CD4-positive, alpha-beta T cell treated with Interferon gamma for 1 hour (primary cell): ENCODE measurements around the gene CCDC85B.
A peak's percentile ranks its signal among the peaks of the same experiment; 100 is the strongest.

Experiments
- DNase-seq: peaks from one replicate; pipeline ENCODE4 v3.0.0-alpha.2; 2020

Gene CCDC85B

DNA sequence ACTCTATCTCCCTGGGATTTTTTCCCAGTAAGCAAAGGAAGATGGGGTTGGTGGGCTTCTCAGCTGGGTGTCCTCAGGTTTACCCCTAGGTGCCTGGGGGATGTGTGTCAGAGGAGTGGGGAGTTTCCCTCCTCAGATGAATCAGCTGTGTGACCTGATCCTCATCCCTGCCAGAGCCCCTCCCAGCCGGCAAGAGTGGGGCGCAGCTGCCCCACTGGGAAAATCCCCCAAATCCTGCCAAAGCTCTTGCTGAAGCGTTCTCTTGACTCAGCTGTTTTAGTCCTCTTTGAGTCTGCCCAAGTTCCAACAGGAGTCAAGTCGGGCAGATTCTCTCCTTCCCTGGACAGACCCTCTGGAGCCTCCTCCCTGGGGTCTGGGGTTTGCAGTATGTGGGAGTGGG lies 22.4 kb downstream of the CCDC85B start:
- no peak for DNase-seq

DNA sequence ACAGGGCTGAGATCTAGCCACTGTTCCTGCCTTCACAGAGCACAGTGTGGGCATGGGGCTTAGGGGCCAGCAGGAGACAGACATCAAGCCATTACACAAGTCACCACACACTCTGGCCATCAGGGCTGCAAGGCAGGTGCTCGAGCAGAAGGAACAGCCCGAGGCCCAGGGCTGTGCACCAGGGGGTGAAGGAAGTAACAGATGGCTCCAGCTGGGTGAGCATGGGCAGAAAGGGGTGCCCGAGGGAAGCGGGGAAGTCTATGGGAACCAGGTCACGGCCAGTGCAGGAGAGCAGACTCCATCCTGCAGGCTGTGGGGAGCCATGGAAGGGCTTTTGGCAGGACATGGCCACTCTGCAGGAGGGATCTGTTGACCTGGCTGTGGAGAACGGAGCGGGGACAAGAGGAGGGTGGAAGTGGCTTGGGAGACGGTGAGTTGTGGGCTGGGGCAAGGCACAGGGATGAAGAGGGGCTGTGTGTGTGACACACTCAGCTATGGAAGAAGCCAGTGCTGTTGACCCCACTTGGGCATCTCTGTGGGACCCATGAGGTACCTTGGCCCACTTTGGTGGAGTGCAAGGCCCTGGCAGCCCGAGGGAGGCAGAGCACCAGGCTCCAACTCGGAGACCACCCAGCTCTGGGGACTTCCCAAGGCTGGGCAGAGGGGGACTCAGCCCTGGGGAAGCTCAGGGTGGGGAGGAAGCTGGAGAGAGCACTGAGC lies 24.8 kb downstream of the CCDC85B start:
- no peak for DNase-seq

DNA sequence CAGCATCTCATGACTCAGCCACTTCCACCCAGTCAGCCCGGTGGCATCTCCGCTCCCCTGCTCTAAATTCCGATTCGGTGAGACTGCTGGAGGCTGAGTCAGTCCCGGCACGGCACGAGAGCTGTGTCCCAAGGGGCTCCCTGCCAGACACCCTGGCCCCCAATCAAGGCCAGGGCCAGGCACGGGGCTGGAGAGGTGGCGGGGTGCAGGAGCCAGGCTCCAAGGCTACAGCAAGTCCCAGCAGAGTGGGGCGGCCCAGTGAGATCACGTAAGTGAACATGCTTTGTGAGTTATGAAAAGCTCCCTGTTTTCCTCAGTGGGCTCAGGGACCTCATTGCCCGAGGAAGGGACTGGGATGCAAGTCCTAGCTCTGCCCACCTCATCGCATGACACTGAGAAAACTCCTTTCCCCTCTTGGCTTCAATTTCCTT lies 25.4 kb downstream of the CCDC85B start:
- peak; percentile 35 for DNase-seq

DNA sequence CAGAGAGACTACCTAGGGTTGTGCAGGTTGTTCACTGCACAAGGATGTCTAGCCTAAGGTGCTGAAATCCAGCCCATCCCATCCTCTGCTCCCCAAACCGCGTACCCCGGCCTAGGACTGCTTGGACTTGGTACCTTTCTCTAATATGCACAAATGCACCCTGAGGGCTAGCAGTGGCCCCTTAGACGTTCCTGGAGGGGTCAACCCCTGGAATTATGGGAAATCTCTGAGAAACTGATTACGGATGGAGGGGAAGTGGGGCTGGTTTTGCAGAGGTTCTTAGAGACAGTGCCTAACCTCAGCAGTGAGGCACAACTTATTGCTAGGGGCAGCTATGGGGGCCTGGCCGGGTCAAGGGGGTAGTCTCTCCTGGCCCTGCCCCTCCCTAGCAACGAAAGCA lies 25.9 kb downstream of the CCDC85B start:
- DNase-seq, result no peak

DNA sequence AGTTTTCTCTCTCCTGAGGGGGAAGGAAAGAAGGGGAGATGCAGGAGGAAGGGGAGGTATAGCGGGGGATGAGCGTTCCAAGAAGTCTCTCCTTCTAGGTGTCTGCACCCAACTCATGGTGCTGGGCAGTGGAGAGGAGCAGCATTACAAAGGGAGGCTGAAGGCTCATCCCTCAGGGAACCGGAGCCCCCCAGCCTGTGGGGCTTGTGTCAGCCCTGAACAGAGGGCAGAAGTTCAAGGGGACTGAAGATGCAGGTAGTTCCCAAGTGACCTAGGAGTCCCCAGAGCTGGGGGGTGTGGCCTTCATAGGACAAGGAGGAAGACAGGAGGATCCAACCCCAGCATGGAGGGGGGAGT lies 26.6 kb downstream of the CCDC85B start:
- no peak for DNase-seq

DNA sequence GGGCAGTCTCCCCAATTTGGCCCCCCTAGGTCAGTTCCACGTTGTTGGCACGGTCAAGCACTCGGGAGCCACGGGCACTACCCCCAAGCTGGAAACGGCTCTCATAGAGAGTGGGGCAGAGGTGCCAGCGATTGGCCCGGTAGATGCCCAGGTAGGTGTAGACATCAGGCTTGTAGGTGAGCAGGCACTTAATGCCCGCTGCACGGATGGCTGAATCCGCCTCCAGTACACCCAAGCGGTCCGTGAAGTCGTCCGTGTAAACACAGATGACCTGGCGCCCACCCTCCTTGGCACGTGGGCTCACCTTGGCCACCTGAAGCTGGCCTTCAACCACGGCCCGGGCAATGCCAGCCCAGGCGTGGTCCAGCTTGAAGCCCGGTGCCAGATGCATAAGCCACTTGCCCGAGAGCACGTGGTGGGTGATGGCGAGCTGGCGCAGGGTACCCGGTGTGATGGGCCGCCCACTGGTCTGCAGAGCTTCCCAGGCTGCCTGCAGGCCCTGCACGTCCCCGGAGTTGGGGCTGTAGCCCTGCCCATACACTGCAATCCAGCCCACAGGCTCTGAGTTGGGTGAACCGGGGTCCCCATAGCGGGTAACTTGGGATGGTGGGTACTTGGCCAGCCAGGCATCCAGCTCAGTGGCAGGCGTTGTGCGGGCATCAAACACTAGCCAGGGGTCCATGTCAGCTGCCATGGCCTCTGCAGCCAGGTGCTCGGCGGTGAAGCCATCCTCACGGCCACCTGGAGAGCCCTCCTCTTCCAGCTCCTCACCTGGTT lies 27.1 kb downstream of the CCDC85B start:
- no peak for DNase-seq

DNA sequence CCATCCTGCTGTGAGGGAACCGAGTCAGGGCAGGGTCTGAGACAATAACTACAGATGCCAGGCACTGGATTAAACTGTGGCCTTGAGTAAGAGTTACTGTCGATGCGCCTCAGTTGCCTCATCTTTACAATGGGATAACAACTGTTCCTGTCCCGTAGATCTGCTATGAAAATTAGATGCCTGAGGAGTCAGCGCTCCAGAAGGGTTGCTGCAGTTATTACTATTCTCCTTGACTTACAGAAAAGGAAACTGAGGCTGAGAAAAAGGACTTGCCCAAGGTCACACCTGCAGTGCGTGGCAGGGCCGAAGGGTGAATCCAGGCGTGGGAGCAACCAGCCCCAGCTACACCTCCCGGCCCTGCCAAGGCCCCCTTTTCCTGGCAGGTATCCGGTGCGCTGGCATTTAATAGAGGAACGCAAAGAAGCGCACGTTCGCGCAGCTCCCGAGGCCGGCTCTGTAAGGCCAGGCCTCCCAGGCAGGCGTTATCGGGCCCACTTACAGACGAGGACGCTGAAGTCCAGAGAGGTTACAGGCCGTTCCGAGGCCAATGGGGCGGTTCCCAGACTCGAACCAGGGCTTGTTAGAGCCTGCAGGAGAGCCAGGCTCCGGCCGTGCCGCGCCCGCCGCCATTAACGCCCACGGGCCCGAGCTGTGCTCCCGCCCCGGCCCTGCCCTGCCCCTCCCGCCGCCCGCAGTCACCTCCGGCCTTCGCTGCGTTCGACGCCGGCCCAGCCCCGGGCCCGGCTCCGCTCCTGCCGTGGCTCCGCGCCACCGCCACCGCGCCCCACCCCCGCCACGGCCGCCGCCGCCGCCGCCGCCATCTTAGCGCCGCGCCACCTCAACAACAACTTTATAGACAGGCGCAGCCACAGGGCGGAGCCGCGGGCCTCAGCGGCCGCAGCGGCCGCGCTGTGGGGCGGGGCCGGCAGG lies 28.0 kb downstream of the CCDC85B start, which contains the start of gene C11orf68:
Gene C11orf68, minus strand, starts transcription at position 852 of the 930 bp plus-strand sequence. Its CDS starts 31 bp downstream, at position 821.
- no peak for DNase-seq

DNA sequence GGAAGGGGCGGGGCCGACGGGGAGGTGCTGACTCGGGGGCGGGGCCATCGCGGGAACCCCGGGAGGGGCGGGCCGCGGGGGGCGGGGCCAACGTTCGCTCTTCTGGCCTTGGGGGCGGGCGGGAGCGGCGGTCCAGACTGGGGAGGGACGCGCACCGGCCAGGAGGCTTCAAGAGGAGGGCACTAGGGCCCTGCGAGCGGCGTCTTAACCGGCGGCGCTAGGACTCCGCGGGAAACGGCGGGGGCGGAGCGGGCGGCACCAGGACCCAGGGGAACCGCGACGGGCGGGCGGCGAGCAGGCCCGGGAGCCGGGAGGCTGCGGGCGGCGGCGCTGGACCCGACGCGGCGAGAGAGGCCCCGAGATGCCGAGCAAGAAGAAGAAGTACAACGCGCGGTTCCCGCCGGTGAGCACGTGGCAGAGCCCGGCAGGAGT lies 28.7 kb downstream of the CCDC85B start, which contains the start of gene DRAP1:
Gene DRAP1, plus strand, starts transcription at position 286 of the 432 bp plus-strand sequence. Its CDS starts 76 bp downstream, at position 362.
- DNase-seq, result peak; percentile 99

DNA sequence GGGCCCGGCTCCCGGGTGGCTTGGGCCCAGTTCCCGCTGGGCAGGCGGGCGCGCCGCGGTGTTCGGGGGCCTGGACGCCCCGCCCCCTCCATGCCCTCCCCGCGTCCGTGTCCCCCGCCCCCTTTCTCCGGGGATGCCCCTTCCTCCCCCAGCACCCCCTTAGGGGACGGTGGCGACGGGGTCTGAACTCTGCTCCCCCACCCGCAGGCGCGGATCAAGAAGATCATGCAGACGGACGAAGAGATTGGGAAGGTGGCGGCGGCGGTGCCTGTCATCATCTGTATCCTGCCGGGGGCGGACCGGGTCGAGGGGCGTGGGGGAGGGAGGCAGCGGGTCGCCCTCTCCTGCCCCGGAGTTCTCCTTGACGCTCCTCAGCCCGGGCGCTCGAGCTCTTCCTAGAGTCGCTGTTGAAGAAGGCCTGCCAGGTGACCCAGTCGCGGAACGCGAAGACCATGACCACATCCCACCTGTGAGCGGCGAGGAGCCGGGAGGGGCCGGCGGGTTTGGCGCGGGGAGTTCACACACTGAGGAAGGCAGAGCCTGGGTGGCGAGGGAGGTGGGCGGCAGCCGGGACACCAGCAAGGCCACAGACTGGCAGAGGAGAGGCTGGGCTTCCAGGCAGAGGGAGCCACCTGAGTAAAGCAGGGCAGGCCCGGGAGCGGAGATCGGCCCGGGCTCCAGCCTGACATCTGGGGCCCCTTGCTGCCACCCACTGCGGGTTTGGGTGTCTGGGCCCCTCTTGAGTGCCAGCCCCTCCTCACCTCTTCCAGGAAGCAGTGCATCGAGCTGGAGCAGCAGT lies 29.3 kb downstream of the CCDC85B start:
- no peak for DNase-seq

DNA sequence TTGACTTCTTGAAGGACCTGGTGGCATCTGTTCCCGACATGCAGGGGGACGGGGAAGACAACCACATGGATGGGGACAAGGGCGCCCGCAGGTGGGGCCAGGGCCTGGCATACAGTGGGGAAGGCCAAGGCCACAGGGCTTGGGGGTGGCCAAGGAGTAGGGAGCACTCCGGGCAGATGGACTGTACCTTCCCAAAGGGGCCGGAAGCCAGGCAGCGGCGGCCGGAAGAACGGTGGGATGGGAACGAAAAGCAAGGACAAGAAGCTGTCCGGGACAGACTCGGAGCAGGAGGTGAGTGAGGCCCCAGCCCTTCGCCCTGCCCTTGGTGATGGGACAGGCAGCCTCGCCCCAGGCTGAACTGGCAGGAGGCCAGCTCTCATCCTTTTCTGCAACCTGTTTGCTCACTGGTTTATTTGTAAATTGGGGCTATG lies 29.9 kb downstream of the CCDC85B start:
- no peak for DNase-seq

DNA sequence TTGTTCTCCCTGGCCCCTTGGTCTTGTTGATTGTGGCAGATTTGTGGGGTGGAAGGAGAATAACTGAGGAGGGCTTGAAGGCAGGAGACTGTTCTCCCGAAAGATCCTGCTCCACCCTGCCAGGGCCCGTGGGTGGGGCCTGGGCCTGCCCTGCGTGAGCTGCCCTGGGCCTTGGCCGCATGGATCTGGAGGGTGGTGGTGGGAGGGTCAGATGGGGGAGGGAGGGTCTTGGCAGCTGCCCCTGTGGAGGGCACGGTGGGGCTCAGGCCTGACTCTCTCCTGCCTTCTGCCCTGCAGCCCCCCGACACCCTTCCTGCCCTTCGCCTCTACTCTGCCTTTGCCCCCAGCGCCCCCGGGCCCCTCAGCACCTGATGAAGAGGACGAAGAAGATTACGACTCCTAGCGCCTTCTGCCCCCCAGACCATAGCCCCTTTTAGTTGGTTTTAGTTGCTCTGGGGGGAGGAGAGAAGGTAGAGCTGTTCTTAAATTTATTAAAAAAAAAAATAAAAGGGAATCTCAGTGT lies 30.6 kb downstream of the CCDC85B start:
- no peak for DNase-seq

DNA sequence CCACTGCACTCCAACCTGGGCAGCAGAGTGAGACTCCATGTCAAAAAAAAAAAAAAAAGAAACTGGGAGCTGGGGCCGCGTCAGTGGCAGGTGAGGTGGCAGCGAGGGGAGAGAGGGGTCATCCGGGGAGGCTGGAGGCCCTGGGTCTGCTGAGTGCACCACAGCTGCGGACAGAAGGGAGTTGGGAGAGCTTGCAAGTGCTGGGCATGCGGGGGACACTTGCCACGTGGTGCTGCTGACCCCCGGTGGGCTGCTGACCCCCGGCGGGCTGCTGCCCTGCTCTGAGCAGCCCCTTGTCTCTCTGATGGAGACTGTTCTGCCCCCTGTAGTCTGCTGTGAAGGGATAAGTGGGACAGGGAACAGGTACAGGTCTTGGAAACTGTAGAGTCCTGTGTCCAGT lies 31.4 kb downstream of the CCDC85B start:
- no peak for DNase-seq

DNA sequence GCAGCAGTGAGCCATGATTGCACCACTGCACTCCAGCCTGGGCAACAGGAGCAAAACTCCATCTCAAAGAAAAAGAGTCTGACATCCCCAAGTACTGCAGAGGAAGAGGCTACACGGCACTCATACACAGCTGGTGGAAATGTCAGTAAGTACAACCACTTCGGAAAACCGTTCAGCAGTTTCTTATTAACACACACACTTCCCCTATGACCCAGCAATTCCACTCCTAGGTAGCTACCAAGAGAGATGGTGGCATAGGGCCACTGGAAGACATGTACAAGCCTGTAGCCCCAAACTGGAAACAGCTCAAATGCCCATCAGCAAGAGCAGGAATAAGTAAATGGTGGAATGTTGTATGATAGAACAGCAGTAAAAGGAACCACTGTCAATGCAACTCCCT lies 32.1 kb downstream of the CCDC85B start:
- DNase-seq, result no peak

DNA sequence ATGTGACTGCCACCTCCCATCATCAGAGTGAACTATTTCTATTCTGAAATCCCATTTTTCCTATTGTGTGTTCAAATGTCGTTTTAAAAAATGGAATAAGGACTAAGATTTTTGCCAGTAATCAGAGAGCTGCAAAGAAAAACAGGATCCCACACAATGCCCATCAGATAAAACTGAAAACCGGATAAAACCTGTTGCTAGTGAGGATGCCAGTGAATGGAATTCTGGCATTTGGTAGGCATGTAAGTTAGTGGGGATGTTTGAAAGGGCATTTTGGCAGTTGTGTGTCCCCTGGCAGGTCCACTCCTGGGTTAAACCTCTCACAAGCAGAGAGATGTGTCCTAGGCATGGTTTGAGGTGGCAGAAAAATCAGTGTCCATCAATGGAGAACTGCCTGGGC lies 34.9 kb downstream of the CCDC85B start:
- DNase-seq, result no peak

DNA sequence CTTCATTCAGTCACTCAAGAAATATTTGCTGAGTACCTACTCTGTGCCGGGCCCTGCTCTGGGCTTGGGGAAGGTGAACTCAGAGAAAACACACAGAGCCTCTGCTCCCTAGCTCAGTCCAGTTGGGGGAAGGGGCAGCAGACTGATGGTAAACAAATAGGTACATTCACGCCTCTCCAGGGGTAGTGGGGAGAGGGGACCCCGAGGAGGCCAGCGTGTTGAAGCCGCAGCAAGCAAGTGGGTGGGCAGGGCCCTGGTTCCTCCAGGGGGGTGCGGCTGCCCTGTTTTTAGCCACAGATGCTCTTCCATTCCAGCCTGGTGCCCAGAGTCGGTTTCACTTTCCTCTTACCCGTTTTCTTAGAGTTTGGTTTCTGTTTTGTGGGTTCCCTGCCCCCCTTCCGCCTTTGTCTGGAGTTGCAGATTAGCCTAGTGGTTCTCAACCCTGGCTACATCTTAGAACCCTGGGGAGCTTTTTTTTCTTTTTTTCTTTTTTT lies 37.5 kb downstream of the CCDC85B start:
- peak; percentile 77 for DNase-seq

DNA sequence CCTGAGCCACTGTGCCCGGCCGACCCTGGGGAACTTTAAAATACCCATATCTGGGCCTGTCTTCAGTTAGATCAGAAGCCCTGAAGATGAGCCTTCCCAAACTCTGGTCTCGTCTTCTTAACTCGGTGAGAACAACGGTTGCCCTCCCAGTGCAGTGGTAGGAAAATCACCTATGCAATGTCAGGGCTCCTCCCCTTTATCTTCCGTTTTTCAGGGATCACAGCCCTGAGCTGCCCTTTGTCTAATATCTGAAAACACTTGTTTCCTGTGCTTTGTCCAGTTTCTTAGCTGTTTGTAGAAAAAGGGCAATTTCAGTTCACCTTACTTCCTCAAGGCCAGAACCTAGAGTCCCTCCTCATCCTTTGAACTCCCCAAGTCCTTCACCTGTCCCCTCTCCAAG lies 38.2 kb downstream of the CCDC85B start:
- no peak for DNase-seq

DNA sequence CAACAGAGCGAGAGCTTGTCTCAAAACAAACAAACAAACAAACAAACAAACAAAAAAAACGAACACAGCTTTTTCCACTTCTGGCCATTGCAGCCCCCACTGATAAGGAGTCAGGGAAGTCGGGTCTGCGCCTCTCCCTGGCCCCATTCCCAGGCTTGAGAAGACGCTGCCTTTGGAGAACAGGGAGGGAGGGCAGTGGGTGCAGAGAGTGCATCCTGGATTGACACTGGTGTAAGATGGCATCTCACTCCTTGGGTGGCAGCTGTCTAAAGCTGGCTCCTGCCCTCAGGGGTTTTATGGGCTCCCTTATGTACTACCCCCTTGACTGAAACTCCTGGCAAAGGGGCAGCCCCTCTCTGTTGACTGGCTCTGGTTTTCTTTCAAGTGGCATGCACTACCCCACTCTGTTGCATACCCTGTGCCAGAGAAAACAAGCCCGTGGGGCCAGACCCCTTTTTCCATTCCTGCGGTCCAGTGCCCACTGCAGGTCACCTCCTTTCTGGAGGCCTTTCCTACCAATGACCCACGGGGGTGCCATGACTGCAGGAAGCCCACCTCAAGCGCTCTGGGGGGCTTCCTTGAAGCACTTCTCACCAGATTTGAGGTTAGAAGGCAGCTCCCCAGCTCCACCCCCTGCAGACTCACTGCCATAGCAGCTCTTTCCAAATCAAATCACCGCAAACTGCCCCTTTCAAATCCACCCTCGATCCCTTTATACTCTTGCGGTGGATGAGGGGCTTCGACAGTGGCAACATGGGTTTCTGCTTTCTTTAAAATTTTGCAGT lies 41.5 kb downstream of the CCDC85B start:
- DNase-seq, result no peak

DNA sequence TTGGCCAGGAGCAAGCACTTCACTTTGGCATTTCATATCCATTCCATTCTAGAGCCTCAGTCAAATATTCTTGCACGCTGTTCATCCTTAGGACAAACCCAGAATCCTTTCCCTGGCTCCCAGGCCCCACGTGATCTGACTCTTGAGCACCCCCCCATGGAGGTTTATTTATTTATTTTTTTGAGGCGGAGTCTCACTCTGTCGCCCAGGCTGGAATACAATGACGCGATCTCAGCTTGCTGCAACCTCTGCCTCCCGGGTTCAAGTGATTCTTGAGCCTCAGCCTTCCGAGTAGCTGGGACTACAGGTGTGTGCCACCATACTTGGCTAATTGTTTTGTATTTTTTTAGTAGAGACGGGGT lies 42.1 kb downstream of the CCDC85B start:
- no peak for DNase-seq

DNA sequence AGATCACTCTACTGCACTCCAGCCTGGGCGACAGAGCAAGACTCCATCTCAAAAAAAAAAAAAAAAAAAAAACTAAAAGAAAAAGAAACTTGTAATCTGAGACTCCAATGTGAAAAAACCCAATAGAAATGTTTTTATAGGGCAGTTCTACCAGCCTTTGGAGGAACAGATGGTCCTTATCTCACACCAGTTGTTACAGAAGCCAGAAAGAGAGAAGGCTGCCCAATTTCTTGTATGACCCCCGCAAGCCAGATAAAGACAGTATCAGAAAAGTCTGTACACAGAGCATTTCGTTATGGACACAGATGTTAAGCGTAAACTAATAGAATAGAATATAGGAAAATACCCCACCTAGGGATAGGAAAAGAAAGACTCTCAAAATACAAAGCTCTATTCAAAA lies 43.5 kb downstream of the CCDC85B start:
- DNase-seq, result no peak

DNA sequence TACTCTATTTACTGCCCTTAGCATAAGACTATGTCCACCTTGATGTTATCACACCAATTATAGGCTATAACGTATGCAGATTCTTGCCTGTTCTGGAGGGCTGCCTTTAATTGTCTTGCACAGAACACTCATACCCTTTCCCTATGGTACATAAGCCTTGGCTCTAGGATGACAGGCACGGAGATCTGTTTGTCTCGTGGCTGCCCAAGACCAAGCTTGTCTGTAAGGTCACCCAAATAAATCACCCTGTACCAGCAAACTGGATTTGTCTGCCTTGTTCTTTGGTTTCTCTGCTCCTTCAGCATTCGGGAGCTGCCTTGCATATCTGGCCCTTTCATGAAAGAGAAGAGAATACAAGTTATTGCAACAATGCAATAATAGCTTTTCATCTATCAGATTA lies 47.3 kb downstream of the CCDC85B start:
- no peak for DNase-seq
